Stimulated activated effector memory CD8-positive, alpha-beta T cell treated with anti-CD3 and anti-CD28 coated beads, Interleukin-12 subunit alpha, Interleukin-12 subunit beta, amount 100 ng/mL, for 72 hours (primary cell): Measurements from ENCODE around the gene SYMPK.

Experiments used
- ATAC-seq: fragments of 150-1000 bp; cut with Tn5 transposase; 2 replicates; pipeline ENCODE4 v1.10.0; 2021
- DNase-seq, 2 donors: peaks; one replicate each; pipeline ENCODE4 v3.0.0; 2021 to 2022; ENCODE audit warnings: low spot score in 2 of 2
- H3K27ac Mint-ChIP-seq: one replicate; pipeline ENCODE4 v1.8.0; 2022; ENCODE audit warnings: mild to moderate bottlenecking, mixed read lengths
- H3K36me3 Mint-ChIP-seq: one replicate; pipeline ENCODE4 v1.8.0; 2022; ENCODE audit warnings: mild to moderate bottlenecking, mixed read lengths
- H3K4me1 Mint-ChIP-seq: one replicate; pipeline ENCODE4 v1.8.0; 2022; ENCODE audit warnings: mixed read lengths
- H3K4me3 Mint-ChIP-seq: one replicate; pipeline ENCODE4 v1.8.0; 2022; ENCODE audit warnings: mild to moderate bottlenecking, mixed read lengths
- H3K9me3 Mint-ChIP-seq: one replicate; pipeline ENCODE4 v1.8.0; 2022; ENCODE audit warnings: mixed read lengths

Gene SYMPK

GRCh38 chr19:45780146-45780447 is 82.8 kb downstream of the SYMPK start:
- peak overlapping the region; percentile 79 for H3K4me3 Mint-ChIP-seq
- H3K36me3 Mint-ChIP-seq, result peaks cover 21% of the 10 kb centered on the region
- DNase-seq (no peak), ATAC-seq (no peak)
- H3K9me3 Mint-ChIP-seq, result no peaks in the 10 kb centered on the region
- peaks cover 26% of the 10 kb centered on the region for H3K4me1 Mint-ChIP-seq
- no peak overlapping the region for H3K27ac Mint-ChIP-seq

- peak overlapping the region; percentile 79 for H3K4me3 Mint-ChIP-seq
- H3K36me3 Mint-ChIP-seq, result peaks cover 26% of the 10 kb centered on the region
- DNase-seq (peak; percentile 84 to 97), ATAC-seq (peak; percentile 92)
- H3K9me3 Mint-ChIP-seq, result no peaks in the 10 kb centered on the region
- peak overlapping the region; percentile 82 for H3K27ac Mint-ChIP-seq
- H3K4me1 Mint-ChIP-seq, result peaks cover 26% of the 10 kb centered on the region
Observed at GRCh38 chr19:45779231-45780145, 83.5 kb downstream of the SYMPK start.

- ATAC-seq (no peak), DNase-seq (no peak)
- H3K4me1 Mint-ChIP-seq, result peaks cover 26% of the 10 kb centered on the region
- H3K36me3 Mint-ChIP-seq, result peaks cover 26% of the 10 kb centered on the region
- no peaks in the 10 kb centered on the region for H3K9me3 Mint-ChIP-seq
- no peak overlapping the region for H3K27ac Mint-ChIP-seq
- H3K4me3 Mint-ChIP-seq, result peak overlapping the region; percentile 79
Observed at GRCh38 chr19:45778010-45778661, 84.8 kb downstream of the SYMPK start.

- H3K9me3 Mint-ChIP-seq, result no peaks in the 10 kb centered on the region
- no peak overlapping the region for H3K27ac Mint-ChIP-seq
- no peak for DNase-seq
- no peak overlapping the region for H3K4me3 Mint-ChIP-seq
- peaks cover 26% of the 10 kb centered on the region for H3K4me1 Mint-ChIP-seq
- ATAC-seq, result no peak
- peaks cover 26% of the 10 kb centered on the region for H3K36me3 Mint-ChIP-seq
Observed at GRCh38 chr19:45777395-45777961, 85.5 kb downstream of the SYMPK start.

- Mint-ChIP-seq H3K4me3 (no peak overlapping the region), H3K4me1 (peaks cover 28% of the 10 kb centered on the region), H3K9me3 (no peaks in the 10 kb centered on the region), H3K27ac (no peak overlapping the region), H3K36me3 (peaks cover 29% of the 10 kb centered on the region)
- DNase-seq (no peak), ATAC-seq (no peak)
Observed at GRCh38 chr19:45774765-45775164, 88.2 kb downstream of the SYMPK start.

GRCh38 chr19:45773384-45773783 is 89.6 kb downstream of the SYMPK start:
- no peak overlapping the region for H3K27ac Mint-ChIP-seq
- peaks cover 24% of the 10 kb centered on the region for H3K4me1 Mint-ChIP-seq
- no peaks in the 10 kb centered on the region for H3K9me3 Mint-ChIP-seq
- ATAC-seq, result no peak
- DNase-seq, result no peak
- no peak overlapping the region for H3K4me3 Mint-ChIP-seq
- peaks cover 27% of the 10 kb centered on the region for H3K36me3 Mint-ChIP-seq

- peaks cover 23% of the 10 kb centered on the region for H3K4me1 Mint-ChIP-seq
Observed at GRCh38 chr19:45772912-45773311, 90.0 kb downstream of the SYMPK start.

GRCh38 chr19:45772130-45772840 is 90.7 kb downstream of the SYMPK start:
- peaks cover 27% of the 10 kb centered on the region for H3K36me3 Mint-ChIP-seq
- H3K4me1 Mint-ChIP-seq, result peaks cover 23% of the 10 kb centered on the region
- no peak overlapping the region for H3K4me3 Mint-ChIP-seq
- DNase-seq (no peak), ATAC-seq (no peak)
- H3K27ac Mint-ChIP-seq, result no peak overlapping the region
- no peaks in the 10 kb centered on the region for H3K9me3 Mint-ChIP-seq

More at GRCh38 chr19:45772912-45773311, 90.0 kb downstream of the SYMPK start:
- Mint-ChIP-seq H3K4me3 (no peak overlapping the region), H3K9me3 (no peaks in the 10 kb centered on the region), H3K36me3 (peaks cover 27% of the 10 kb centered on the region), H3K27ac (no peak overlapping the region)
- ATAC-seq (no peak), DNase-seq (no peak)

- H3K4me3 Mint-ChIP-seq, result peak overlapping the region; percentile 90
- DNase-seq, result no peak
- no peak overlapping the region for H3K27ac Mint-ChIP-seq
Observed at GRCh38 chr19:45771311-45771933, 91.5 kb downstream of the SYMPK start.

GRCh38 chr19:45770192-45771101 is 92.5 kb downstream of the SYMPK start:
- Mint-ChIP-seq H3K36me3 (peaks cover 19% of the 10 kb centered on the region), H3K4me3 (peak overlapping the region; percentile 90), H3K27ac (no peak overlapping the region), H3K9me3 (no peaks in the 10 kb centered on the region), H3K4me1 (peaks cover 23% of the 10 kb centered on the region)
- peak; percentile 93 to 95 for DNase-seq
- ATAC-seq, result peak; percentile 79

More at GRCh38 chr19:45771311-45771933, 91.5 kb downstream of the SYMPK start:
- no peak for ATAC-seq
- H3K9me3 Mint-ChIP-seq, result no peaks in the 10 kb centered on the region
- peaks cover 23% of the 10 kb centered on the region for H3K4me1 Mint-ChIP-seq
- H3K36me3 Mint-ChIP-seq, result peaks cover 19% of the 10 kb centered on the region

- H3K4me3 Mint-ChIP-seq, result peak overlapping the region; percentile 90
- H3K4me1 Mint-ChIP-seq, result peaks cover 23% of the 10 kb centered on the region
- H3K27ac Mint-ChIP-seq, result peak overlapping the region; percentile 85
- H3K9me3 Mint-ChIP-seq, result no peaks in the 10 kb centered on the region
- DNase-seq, result no peak
- peaks cover 14% of the 10 kb centered on the region for H3K36me3 Mint-ChIP-seq
- peak; percentile 63 for ATAC-seq
Observed at GRCh38 chr19:45769821-45770191, 93.1 kb downstream of the SYMPK start.

GRCh38 chr19:45768984-45769782 is 93.8 kb downstream of the SYMPK start, which contains the start of gene SIX5:
SIX5 (minus strand) TSS chr19:45769252; CDS start chr19:45768844, 408 bp downstream.
- ATAC-seq (peak; percentile 74), DNase-seq (peak; percentile 97 to 99)
- H3K36me3 Mint-ChIP-seq, result peaks cover 12% of the 10 kb centered on the region
- peaks cover 23% of the 10 kb centered on the region for H3K4me1 Mint-ChIP-seq
- H3K27ac Mint-ChIP-seq, result peak within 1 kb of the TSS; percentile 85
- H3K4me3 Mint-ChIP-seq, result peak within 1 kb of the TSS; percentile 90
- no peaks in the 10 kb centered on the region for H3K9me3 Mint-ChIP-seq

- peaks cover 12% of the 10 kb centered on the region for H3K36me3 Mint-ChIP-seq
- H3K27ac Mint-ChIP-seq, result peak overlapping the region; percentile 85
- ATAC-seq, result no peak
- DNase-seq, result peak in 1 of 2 donors; percentile 49
- H3K4me3 Mint-ChIP-seq, result peak overlapping the region; percentile 90
- no peaks in the 10 kb centered on the region for H3K9me3 Mint-ChIP-seq
- H3K4me1 Mint-ChIP-seq, result peaks cover 23% of the 10 kb centered on the region
Observed at GRCh38 chr19:45768655-45768983, 94.3 kb downstream of the SYMPK start.
